ENCODE measurements around the gene ETFA. TPM values are rescaled to one million over a fixed set of nuclear protein-coding genes. Genes with fewer than 3 reads are reported as not detected.
A peak's percentile ranks its signal among the peaks of the same experiment; 100 is the strongest.

The ETFA gene
- total and polyA plus RNA-seq, 12 donors, result 103 to 541 (median 442) TPM

DNA sequence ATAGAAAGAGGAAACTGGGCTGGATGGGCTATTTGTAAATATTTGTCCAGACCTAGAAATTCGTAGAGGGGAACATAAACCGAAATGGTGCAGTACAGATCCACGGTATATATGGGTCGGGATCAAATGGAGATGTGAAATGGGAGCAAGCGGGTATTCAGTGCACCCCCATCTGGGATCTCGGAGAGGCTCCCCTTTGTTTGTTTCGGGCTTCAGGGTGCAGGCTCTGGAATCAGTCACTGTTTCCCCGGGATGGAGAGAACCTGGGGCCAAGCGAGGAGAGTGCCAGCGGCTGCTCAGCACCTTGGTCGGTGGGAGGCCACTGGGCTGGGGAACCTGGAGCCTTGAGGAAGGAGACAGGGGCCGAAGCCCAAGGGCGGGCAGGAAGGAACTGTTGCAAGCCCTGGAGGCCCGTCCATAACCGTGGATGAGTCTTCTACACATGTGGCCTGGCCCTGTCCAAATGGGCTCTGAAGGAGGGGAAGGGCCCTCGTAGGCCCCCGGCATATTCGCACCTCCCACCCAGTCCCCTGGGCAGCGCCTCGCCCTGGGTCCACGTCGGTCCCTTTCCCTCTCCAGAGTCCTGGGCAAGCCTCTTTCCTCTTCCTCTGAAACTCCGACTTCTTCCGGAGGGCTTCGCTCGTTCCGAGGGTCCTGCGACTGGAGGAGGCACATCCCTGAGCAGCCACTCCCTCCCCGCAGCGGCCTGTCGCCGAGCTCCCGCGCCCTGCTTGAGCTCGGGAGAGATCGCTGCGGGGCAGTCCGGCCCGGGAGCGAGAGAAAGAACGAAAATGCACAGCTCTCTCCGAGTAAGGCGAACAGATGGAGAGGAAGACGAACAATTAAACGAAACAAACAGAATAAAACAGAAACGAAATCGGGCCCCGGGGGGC, 28.3 kb upstream of the ETFA start:
- peaks cover 84 to 100% (median 100%) of the 10 kb centered on the region in 7 donors for H3K27me3 ChIP-seq
- ATAC-seq (peak in 1 of 8 donors; percentile 4), DNase-seq (no peak)
- H3K9me3 ChIP-seq, result no peaks in the 10 kb centered on the region
- TF ChIP-seq, protein P1, sequence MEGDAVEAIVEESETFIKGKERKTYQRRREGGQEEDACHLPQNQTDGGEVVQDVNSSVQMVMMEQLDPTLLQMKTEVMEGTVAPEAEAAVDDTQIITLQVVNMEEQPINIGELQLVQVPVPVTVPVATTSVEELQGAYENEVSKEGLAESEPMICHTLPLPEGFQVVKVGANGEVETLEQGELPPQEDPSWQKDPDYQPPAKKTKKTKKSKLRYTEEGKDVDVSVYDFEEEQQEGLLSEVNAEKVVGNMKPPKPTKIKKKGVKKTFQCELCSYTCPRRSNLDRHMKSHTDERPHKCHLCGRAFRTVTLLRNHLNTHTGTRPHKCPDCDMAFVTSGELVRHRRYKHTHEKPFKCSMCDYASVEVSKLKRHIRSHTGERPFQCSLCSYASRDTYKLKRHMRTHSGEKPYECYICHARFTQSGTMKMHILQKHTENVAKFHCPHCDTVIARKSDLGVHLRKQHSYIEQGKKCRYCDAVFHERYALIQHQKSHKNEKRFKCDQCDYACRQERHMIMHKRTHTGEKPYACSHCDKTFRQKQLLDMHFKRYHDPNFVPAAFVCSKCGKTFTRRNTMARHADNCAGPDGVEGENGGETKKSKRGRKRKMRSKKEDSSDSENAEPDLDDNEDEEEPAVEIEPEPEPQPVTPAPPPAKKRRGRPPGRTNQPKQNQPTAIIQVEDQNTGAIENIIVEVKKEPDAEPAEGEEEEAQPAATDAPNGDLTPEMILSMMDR (IDR thresholded peaks at IDR 0.05), result no peak
- intact Hi-C loops (cut with DNase I), result loop anchor here in 2 of 10 donors (10.0 kb wide), 1 partner anchor 105 kb away; no protein-coding TSS in a partner anchor
- WGBS, 2 donors, result 12 to 13% methylated on average over 47 to 48 of the region's 48 CpGs
- H3K4me1 ChIP-seq, result peaks cover 37 to 88% (median 69%) of the 10 kb centered on the region in 9 donors
- no peak overlapping the region for H3K27ac ChIP-seq
- no peaks in the 10 kb centered on the region for H3K36me3 ChIP-seq
- H3K4me3 ChIP-seq, result peak overlapping the region; percentile 9 to 51 (median 40)

DNA sequence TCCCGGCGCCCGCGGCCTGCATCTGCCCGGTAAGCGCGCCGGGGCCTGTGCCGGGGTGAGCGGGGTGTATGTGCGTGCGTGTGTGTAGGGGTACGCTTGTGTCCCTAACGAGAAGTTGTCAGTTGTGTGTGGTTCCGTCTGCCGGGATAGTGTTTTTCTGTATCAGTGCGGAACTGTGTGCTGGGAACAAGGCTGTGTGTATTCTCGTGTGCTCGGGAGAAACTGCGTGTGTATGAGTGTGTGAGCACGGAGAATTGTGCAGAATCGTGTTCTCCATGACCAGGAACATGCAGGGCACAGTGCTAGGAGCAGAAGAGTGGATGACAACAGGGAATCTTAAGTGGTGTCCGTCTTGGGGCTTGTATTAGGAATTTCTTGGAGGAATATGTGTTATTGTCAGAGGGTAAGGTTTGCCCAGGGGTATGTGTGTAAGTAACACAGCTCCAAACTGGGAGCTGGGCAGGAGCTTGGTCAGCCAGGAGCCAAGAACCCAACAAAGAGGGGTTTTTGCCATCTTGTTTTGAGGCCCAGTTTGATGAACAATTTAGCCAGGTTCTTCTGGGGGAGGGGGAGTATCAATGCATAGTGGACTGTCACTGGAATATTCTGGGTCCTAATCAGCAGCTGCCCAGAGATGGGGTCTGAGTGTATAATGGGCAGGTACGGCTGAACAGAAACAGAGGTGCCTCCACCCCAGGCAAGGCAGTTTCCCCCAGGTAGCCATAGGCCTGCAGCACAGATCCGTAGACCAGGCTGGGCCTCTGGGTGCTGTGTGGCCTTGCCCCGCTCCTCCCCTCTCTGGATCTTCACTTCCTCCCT, 27.4 kb upstream of the ETFA start:
- ATAC-seq, result no peak
- 23 to 29% methylated on average over 26 of the region's 26 CpGs for WGBS, 2 donors
- Histone ChIP-seq H3K4me1 (peaks cover 37 to 88% (median 69%) of the 10 kb centered on the region in 9 donors), H3K27ac (no peak overlapping the region), H3K27me3 (peaks cover 80 to 100% (median 100%) of the 10 kb centered on the region in 7 donors), H3K9me3 (no peaks in the 10 kb centered on the region), H3K36me3 (no peaks in the 10 kb centered on the region), H3K4me3 (peak overlapping the region in 1 of 10 donors; percentile 51)
- TF ChIP-seq, protein P1 (IDR thresholded peaks at IDR 0.05), result no peak
- intact Hi-C loops (cut with DNase I), result loop anchor here in 2 of 10 donors (10.0 kb wide), 1 partner anchor 104 kb away; no protein-coding TSS in a partner anchor
- no peak for DNase-seq

DNA sequence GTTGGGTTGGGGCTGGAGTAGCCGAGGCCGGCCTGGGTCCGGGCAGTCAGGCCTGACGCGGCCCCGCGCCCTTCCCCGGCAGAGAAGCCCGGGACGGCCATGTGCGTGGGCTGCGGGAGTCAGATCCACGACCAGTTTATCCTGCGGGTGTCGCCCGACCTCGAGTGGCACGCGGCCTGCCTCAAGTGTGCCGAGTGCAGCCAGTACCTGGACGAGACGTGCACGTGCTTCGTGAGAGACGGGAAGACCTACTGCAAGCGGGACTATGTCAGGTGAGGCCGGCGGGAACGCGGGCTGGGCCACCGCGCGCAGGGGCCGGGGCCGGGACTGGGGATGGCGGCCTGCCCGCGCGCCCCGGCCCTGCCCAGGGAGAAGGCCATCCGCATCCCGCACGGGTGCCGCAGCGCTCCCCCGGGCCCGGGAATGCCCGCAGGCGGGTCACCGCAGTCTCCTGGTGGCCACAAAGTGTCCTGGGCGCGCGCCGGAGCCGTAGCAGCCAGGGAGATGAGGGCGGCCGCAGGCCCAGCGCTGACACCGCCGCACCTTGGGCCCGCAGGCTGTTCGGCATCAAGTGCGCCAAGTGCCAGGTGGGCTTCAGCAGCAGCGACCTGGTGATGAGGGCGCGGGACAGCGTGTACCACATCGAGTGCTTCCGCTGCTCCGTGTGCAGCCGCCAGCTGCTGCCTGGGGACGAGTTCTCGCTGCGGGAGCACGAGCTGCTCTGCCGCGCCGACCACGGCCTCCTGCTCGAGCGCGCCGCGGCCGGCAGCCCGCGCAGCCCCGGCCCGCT, 26.6 kb upstream of the ETFA start:
- intact Hi-C loops (cut with DNase I), result loop anchor here in 2 of 10 donors (10.0 kb wide), 1 partner anchor 103 kb away; no protein-coding TSS in a partner anchor

More for the DNA sequence above, 26.6 kb upstream of the ETFA start:
- WGBS, 2 donors, result 3 to 5% methylated on average over 80 to 89 of the region's 89 CpGs
- no peaks in the 10 kb centered on the region for H3K36me3 ChIP-seq
- no peak overlapping the region for H3K27ac ChIP-seq
- peaks cover 76 to 100% (median 100%) of the 10 kb centered on the region in 7 donors for H3K27me3 ChIP-seq
- peak overlapping the region in 5 of 10 donors; percentile 13 to 51 (median 21) for H3K4me3 ChIP-seq
- TF ChIP-seq, protein P1 (IDR thresholded peaks at IDR 0.05), result no peak
- DNase-seq, result no peak
- ATAC-seq, result peak in 1 of 8 donors; percentile 3
- H3K4me1 ChIP-seq, result peaks cover 37 to 80% (median 64%) of the 10 kb centered on the region in 9 donors
- H3K9me3 ChIP-seq, result no peaks in the 10 kb centered on the region
